Measurements from ENCODE around the gene GUCD1. TPM values are rescaled to one million over a fixed set of nuclear protein-coding genes. Genes with fewer than 3 reads are reported as not detected.
A peak's percentile ranks its signal among the peaks of the same experiment; 100 is the strongest.
"Not testable (repeated sequence)": the region's sequence is repeated elsewhere in the genome, so short reads cannot be mapped to it uniquely, and the experiment has no call there.

The GUCD1 gene
- total and polyA plus RNA-seq, 5 donors = 124 to 161 (median 136) TPM

DNA sequence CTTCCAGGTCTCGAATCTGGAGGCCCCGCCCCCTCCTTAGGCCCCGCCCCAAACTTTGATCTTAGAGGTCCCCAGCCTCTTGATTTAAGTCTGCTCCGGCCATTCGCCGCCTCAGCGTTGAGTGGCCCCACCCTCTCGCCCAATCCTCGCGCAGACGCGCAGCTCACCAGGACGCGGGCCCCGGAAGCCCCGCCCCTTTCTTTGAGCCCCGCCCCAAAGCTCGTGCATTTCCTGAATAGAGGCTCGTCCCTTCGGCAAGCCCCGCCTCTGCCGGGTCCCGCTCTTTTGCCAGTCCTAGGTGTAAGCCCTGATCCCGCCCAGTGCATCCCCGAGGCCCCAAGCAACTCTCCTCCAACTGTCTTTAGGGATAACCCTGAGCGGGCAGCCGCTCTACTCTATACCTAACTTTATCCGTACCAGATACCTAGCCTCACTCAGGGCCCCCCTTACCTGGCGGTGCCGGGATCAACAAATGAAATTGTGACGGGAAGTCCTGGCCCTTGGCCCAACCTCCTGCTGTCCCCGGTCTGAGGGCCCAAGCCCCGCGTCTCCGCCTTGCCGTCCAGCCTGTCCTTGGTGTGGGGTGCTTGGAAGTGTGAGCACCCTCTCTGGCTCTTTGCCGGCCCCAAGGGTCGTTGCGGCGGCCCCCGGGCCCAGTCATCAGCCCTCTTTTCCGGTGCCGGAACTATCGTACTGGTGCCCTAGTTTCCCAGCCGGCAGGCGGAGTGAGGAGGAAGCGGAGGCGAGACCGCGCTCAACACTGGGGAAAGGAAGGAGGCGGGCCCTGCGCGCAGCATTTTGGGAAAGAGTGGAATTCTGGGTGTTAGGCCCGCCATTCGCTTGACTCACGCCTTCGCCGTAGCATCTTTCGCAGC, 464 bp upstream of the GUCD1 start, which contains the start of gene SNRPD3:
TSS of gene SNRPD3 (plus strand) at position 835 of the 875 bp plus-strand sequence. CDS start 1,676 bp downstream, outside the sequence.
- peak; percentile 100 for DNase-seq

DNA sequence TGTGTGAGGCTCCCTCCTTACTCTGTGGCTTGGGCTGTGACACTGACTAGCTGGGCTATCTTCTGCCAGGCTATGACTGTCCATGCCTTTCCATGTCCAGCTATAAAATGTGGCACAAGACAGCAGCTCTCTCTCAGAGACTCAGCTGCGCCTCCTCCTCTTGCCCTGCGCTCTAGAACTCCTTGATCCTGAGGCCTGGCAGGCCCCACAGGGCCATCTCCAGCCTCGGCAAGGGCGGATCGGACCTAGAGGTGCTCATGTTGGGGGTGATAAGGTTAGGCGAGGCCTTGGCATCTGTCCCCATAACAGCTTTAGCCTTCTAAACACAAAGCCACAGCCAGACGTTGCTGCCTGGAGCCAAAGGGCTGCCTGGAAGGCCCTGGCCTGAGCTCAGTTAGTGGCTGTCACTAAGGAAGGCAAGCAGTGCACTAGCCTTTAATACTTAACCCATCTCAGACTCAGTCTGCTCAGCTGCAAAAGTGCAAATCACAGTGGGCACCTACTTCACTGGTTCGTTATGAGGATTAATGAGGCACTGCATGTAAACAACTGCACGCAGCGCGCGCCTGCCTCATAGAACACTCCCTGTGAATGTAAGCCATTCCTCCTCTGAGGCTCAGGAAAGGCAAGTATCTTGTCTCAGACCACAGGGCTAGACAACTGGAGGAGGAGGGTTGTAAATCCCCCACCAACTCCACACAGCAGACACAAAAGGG, 1.2 kb downstream of the GUCD1 start:
- intact Hi-C loops (cut with DNase I) = no loop called here
- H3K4me3 ChIP-seq (ENCODE audit: low read length) = peak overlapping the region; percentile 71
- no peaks in the 10 kb centered on the region for H3K27me3 ChIP-seq (ENCODE audit: control insufficient read depth, insufficient read depth)
- peaks cover 29% of the 10 kb centered on the region for H3K4me1 ChIP-seq (ENCODE audit: control insufficient read depth, insufficient read depth, low read length)
- H3K27ac ChIP-seq (ENCODE audit: low read length) = peak overlapping the region; percentile 84
- ATAC-seq (no peak), DNase-seq (peak in 1 of 3 donors; percentile 65)
- 34% methylated on average over 12 of the region's 12 CpGs for WGBS
- no peaks in the 10 kb centered on the region for H3K9me3 ChIP-seq (ENCODE audit: control insufficient read depth, low read length)

More for the DNA sequence above, 464 bp upstream of the GUCD1 start, which contains the start of gene SNRPD3:
- no peaks in the 10 kb centered on the region for H3K9me3 ChIP-seq (ENCODE audit: control insufficient read depth, low read length)
- H3K4me1 ChIP-seq (ENCODE audit: control insufficient read depth, insufficient read depth, low read length) = peaks cover 24% of the 10 kb centered on the region
- H3K27me3 ChIP-seq (ENCODE audit: control insufficient read depth, insufficient read depth) = no peaks in the 10 kb centered on the region
- peak within 1 kb of the TSS; percentile 100 for H3K27ac ChIP-seq (ENCODE audit: low read length)
- peak within 1 kb of the TSS; percentile 98 for H3K4me3 ChIP-seq (ENCODE audit: low read length)
- ATAC-seq = peak; percentile 94 to 95
- intact Hi-C loops (cut with DNase I) = no loop called here
- under 1% methylated on average over 59 of the region's 59 CpGs for WGBS

DNA sequence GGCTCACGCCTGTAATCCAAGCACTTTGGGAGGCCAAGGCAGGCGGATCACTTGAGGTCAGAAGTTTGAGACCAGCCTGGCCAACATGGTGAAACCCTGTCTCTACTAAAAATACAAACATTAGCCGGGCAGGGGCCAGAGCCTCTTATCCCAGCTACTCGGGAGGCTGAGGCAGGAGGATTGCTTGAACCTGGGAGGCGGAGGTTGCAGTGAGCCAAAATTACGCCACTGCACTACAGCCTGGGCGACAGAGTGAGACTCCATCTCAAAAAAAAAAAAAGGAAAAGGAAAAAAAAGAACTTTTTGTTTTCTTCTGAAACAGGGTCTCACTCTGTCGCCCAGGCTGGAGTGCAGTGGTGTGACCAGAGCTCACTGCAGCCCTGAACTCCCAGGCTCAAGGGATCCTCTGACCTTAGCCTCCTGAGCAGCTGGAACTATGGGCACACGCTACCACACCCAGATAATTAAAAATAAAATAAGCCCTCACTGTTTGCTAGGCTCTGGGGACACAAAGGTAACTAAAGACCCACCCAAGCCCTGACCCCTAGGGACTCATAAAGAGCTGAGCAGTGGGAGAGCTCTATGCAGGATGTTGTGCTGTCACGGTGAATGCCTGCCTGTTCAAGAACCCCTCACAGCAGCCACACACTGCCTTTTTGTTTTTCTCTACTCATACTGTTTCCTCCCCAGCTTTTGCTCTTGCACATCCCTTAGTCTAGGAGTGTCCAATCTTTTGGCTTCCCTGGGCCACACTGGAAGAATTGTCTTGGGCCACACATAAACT, 2.2 kb downstream of the GUCD1 start:
- peaks cover 29% of the 10 kb centered on the region for H3K4me1 ChIP-seq (ENCODE audit: control insufficient read depth, insufficient read depth, low read length)
- H3K27me3 ChIP-seq (ENCODE audit: control insufficient read depth, insufficient read depth); ATAC-seq; H3K4me3 ChIP-seq (ENCODE audit: low read length); intact Hi-C loops (cut with DNase I); H3K9me3 ChIP-seq (ENCODE audit: control insufficient read depth, low read length); DNase-seq; H3K27ac ChIP-seq (ENCODE audit: low read length): not testable (repeated sequence)
- 86% methylated on average over 10 of the region's 10 CpGs for WGBS

DNA sequence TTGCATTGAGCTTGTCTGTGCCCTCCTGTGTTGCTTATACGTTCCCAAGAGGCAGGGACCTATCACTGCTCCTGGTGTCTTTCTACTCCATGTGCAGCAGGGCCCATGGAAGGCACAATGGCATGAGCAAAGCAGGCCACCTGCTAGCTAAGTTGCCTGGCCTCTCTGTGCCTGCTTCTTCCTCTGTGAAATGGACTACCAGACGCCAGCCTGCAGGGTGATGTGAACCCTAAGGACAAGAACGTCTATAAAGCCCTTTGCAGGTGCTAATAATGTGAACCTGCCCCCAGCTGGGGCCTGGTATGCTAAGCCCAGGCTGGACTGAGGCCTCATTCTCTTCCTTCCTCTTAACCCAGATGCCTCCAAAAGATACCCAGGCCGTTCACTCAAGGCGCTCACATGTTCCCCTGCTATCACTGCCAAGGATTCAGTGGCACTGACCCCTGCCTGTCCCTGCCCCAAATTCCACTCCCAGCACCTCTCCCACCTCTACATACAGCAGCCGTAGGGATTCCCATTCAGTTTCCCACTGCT, 4.0 kb downstream of the GUCD1 start:
- intact Hi-C loops (cut with DNase I) = no loop called here
- WGBS = 73% methylated on average over 6 of the region's 6 CpGs
- Histone ChIP-seq H3K9me3 (ENCODE audit: control insufficient read depth, low read length) (no peaks in the 10 kb centered on the region), H3K27me3 (ENCODE audit: control insufficient read depth, insufficient read depth) (no peaks in the 10 kb centered on the region), H3K4me1 (ENCODE audit: control insufficient read depth, insufficient read depth, low read length) (peaks cover 23% of the 10 kb centered on the region), H3K27ac (ENCODE audit: low read length) (peak overlapping the region; percentile 29), H3K4me3 (ENCODE audit: low read length) (no peak overlapping the region)
- DNase-seq (no peak), ATAC-seq (no peak)

DNA sequence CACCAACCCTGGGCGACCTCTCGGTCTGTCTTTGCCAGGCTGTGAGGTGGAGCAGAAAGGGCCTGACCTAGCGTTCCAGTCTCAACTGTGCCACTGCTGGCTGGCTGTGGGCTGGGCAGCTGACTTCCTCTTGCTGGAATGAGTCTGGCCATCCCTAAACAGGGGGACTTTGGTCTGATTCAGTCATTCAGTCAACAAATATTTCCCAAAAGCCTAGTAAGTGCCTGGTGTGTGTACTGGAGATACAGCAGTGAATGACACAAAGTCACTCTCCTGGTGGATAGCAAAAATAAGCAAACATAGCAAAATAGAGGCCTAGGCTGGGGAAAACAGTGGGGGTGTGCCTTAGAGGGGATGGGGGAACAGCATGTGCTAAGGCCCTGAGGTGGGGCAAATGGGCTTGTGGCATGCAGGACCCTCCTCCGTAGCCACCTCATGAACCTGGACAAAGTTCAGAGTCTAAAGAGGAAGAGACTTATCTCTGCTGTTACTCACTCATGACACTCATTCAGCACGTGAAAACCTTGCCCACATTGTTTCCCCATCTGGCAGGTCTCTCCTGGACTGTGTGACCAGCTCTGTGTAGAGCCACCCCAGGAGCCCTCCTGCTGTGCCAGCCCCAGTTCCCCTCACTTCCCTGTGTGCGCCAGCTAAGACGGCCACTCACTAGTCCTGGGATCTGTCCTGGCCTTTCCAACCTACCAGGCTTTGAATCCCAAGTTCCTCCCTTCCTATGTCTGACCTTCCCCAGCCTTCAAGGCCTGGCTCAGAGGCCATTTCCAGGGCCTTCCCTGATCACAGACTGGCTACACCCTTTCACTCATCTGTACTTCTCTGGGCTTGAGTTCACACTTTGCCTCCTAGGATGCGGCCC, 4.7 kb downstream of the GUCD1 start:
- ATAC-seq (no peak), DNase-seq (peak in 1 of 3 donors; percentile 55)
- peak overlapping the region; percentile 49 for H3K27ac ChIP-seq (ENCODE audit: low read length)
- 76% methylated on average over 8 of the region's 8 CpGs for WGBS
- intact Hi-C loops (cut with DNase I) = no loop called here
- peaks cover 24% of the 10 kb centered on the region for H3K4me1 ChIP-seq (ENCODE audit: control insufficient read depth, insufficient read depth, low read length)
- H3K27me3 ChIP-seq (ENCODE audit: control insufficient read depth, insufficient read depth) = no peaks in the 10 kb centered on the region
- no peak overlapping the region for H3K4me3 ChIP-seq (ENCODE audit: low read length)
- H3K9me3 ChIP-seq (ENCODE audit: control insufficient read depth, low read length) = no peaks in the 10 kb centered on the region

DNA sequence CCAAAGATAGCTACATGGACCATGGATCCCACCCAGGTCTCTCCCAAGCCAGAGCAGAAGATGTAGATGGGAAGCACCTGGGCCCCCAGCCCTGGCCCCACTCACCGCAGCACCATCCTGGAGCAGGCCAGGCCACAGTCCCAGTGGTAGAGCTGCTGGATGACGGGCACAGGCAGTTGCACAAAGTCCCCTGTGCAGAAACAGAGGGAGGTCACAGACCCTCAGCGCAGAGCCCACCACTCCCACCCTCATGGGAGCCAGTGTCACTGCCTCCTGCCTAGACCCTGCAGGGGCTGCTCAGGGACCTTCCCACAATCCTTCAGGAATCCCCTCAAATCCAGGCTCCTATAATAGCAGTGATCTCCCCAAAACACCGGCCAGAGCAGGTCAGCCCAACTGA, 6.1 kb downstream of the GUCD1 start:
- H3K27ac ChIP-seq (ENCODE audit: low read length) = no peak overlapping the region
- DNase-seq = no peak
- no peaks in the 10 kb centered on the region for H3K27me3 ChIP-seq (ENCODE audit: control insufficient read depth, insufficient read depth)
- 97% methylated on average over 4 of the region's 4 CpGs for WGBS
- H3K4me1 ChIP-seq (ENCODE audit: control insufficient read depth, insufficient read depth, low read length) = peaks cover 26% of the 10 kb centered on the region
- intact Hi-C loops (cut with DNase I) = no loop called here
- ATAC-seq = no peak
- H3K4me3 ChIP-seq (ENCODE audit: low read length) = no peak overlapping the region
- no peaks in the 10 kb centered on the region for H3K9me3 ChIP-seq (ENCODE audit: control insufficient read depth, low read length)

DNA sequence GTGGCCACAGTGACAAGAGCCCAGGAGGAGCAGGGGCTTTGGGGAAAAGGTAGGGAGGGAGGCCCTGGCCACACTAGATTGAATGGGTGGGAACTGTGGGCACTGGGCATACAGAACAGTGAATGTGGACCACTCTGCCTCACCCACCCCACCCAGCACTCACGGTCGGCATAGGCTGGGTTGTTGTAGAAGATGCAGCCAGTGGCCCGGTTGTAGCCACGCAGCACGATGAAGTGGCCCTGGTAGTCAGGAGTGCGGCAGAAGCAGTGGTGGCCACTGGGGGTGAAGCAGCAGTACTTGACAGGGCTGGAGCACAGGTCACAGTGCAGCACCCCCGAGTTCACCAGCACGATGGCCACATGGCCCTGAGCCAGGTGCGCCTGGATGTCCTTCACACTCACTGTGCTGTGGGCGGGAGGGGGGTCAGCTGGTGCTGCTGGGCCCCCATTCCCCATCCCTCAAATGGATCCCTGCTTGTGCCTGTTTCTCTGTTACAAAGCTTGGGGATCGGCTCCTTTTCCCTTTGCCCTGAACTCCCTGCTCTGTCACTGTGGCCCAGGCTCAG, 11.2 kb downstream of the GUCD1 start:
- no peaks in the 10 kb centered on the region for H3K9me3 ChIP-seq (ENCODE audit: control insufficient read depth, low read length)
- H3K4me1 ChIP-seq (ENCODE audit: control insufficient read depth, insufficient read depth, low read length) = peaks cover 7% of the 10 kb centered on the region
- intact Hi-C loops (cut with DNase I) = no loop called here
- no peak overlapping the region for H3K27ac ChIP-seq (ENCODE audit: low read length)
- ATAC-seq (no peak), DNase-seq (peak in 1 of 3 donors; percentile 64)
- WGBS = 87% methylated on average over 11 of the region's 11 CpGs
- H3K27me3 ChIP-seq (ENCODE audit: control insufficient read depth, insufficient read depth) = no peaks in the 10 kb centered on the region
- no peak overlapping the region for H3K4me3 ChIP-seq (ENCODE audit: low read length)

DNA sequence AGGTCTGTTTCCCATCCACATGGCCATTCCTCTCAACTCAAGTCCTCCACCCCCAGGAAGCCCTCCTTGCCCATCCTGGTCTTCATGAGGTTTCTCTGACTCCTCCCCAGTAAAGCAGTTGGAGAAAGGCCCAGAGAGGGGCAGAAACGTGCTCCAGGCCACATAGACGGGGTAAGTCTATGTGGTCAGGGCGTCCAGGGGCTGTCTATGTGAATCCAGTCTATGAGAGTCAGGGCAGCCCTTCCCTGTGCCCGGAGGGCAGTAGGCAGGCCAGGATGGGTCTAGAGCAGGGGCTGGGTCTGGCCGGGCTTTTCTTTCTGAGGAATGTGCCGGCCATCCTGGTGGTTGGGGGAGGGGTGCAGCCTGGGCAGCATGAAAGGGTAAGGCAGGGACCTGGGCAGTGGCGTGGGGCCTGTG, 11.7 kb downstream of the GUCD1 start:
- intact Hi-C loops (cut with DNase I) = no loop called here
- DNase-seq = no peak
- peaks cover 7% of the 10 kb centered on the region for H3K4me1 ChIP-seq (ENCODE audit: control insufficient read depth, insufficient read depth, low read length)
- H3K27me3 ChIP-seq (ENCODE audit: control insufficient read depth, insufficient read depth) = no peaks in the 10 kb centered on the region
- no peak overlapping the region for H3K27ac ChIP-seq (ENCODE audit: low read length)
- peak in 1 of 2 donors; percentile 3 for ATAC-seq
- WGBS = 80% methylated on average over 7 of the region's 7 CpGs
- no peak overlapping the region for H3K4me3 ChIP-seq (ENCODE audit: low read length)
- H3K9me3 ChIP-seq (ENCODE audit: control insufficient read depth, low read length) = no peaks in the 10 kb centered on the region

DNA sequence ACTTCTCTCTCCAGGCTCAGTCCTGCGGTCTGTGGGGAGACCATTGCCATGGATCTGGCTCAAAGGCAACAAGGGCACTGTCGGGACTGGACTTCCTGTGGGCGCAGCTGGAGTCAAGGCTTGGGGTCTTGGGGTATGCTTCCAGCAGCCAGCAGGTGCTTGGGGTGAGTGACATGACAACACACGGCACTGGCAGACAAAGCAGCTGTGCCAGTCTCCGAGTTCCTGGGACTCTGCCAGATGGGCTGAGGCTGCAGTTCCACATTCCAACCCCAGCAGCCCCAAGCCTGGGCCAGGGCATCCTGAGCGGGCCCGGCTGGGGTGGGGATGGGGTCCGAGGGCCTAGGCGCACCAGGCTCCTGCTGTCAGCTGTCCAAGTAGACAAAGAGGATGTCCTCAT, 12.3 kb downstream of the GUCD1 start:
- ATAC-seq = peak; percentile 18 to 34
- intact Hi-C loops (cut with DNase I) = no loop called here
- Histone ChIP-seq H3K4me1 (ENCODE audit: control insufficient read depth, insufficient read depth, low read length) (peaks cover 7% of the 10 kb centered on the region), H3K27ac (ENCODE audit: low read length) (no peak overlapping the region), H3K27me3 (ENCODE audit: control insufficient read depth, insufficient read depth) (no peaks in the 10 kb centered on the region), H3K4me3 (ENCODE audit: low read length) (no peak overlapping the region), H3K9me3 (ENCODE audit: control insufficient read depth, low read length) (no peaks in the 10 kb centered on the region)
- DNase-seq = peak in 2 of 3 donors; percentile 73 to 75
- 60% methylated on average over 9 of the region's 9 CpGs for WGBS
